GM12801 (cell line): ENCODE results near the gene BRD9.

Source experiments
- TF ChIP-seq, protein P1 (sequence below): IDR thresholded peaks from one replicate; pipeline ENCODE4 v1.5.1; 2011; ENCODE audit warnings: control low read depth; ENCODE audit not compliant: insufficient read length; ENCODE audit errors: extremely low read depth

Gene BRD9

DNA sequence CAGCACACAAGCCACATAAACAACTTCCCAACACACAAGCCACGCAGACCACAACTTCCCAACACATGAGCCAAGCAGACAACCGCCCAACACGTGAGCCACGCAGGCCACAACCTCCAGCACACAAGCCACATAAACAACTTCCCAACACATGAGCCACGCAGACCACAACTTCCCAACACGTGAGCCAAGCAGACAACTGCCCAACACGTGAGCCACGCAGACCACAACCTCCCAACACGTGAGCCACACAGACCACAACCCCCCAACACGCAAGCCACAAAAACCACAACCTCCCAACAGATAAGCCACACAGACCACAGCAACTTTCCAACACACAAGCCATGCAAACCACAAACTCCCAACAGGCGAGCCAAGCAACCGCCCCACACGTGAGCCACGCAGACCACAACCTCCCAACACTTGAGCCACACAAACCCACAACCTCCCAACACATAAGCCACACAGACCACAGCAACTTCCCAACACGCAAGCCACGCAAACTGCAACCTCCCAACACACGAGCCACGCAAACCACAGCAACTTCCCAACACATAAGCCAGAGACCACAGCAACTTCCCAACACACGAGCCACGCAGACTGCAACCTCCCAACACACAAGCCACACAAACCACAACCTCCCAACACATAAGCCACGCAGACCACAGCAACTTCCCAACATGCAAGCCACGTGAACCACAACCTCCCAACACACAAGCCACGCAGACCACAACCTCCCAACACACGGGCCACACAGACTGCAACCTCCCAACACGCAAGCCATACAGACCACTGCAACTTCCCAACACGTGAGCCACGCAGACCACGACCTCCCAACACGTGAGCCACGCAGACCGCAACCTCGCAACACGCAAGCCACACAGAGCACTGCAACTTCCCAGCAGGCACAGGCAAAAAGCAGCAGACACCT lies 10.1 kb downstream of the BRD9 start:
- TF ChIP-seq, protein P1, sequence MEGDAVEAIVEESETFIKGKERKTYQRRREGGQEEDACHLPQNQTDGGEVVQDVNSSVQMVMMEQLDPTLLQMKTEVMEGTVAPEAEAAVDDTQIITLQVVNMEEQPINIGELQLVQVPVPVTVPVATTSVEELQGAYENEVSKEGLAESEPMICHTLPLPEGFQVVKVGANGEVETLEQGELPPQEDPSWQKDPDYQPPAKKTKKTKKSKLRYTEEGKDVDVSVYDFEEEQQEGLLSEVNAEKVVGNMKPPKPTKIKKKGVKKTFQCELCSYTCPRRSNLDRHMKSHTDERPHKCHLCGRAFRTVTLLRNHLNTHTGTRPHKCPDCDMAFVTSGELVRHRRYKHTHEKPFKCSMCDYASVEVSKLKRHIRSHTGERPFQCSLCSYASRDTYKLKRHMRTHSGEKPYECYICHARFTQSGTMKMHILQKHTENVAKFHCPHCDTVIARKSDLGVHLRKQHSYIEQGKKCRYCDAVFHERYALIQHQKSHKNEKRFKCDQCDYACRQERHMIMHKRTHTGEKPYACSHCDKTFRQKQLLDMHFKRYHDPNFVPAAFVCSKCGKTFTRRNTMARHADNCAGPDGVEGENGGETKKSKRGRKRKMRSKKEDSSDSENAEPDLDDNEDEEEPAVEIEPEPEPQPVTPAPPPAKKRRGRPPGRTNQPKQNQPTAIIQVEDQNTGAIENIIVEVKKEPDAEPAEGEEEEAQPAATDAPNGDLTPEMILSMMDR, result no peak

DNA sequence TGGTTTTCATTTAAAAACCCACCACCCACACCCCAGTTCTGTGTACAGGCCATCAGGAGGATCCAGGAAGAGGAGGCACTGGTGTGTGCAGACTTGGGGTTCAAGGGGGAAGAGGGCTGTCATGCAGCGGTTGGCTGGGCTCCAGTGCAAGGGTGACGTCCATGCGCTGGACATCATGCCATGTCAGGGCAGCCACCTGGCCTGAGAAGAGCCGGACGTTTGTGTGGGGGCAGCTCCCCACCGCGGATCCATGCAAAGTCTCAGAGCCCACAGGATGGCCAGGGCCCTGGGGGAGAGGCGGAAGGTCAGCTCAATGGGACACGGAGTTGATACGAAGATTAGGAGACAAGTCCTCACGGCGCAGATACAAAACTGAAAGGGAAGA lies 11.1 kb downstream of the BRD9 start:
- TF ChIP-seq, protein P1, result no peak

DNA sequence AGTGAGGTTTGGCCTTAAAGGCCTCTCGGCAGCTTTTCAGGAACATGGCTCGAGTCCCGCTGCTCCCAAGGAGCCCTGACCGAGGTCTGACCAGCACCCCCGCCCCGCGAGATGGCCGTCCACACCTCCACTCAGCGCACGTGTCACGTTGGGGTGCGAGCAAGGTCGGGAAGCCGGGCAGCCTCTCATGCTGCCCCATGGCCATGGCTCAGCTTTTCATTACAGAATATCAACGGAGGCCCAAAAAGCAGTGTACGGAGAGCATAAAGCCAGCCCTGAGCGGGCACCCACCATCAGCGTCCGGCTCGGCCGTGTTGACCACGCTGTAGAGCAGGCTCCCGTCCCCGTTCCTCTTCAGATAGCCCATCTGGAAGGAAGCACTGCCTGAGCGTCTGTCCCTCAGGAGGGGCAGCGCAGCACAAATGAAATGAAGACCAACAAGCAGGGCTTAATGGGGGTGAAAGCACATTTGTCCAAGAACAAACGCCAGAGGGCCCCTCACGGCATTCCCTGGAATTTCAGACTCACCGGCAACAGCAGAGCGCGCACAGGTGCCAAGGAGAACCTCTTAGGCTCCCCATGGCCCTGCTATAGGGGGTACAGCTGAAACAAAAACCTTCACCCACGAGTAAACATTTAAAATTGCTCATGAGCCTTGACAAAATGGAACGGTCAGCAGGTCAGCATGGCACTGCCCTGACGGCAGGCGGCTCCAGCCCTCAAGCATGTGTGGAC lies 11.6 kb downstream of the BRD9 start:
- TF ChIP-seq, protein P1, result no peak

DNA sequence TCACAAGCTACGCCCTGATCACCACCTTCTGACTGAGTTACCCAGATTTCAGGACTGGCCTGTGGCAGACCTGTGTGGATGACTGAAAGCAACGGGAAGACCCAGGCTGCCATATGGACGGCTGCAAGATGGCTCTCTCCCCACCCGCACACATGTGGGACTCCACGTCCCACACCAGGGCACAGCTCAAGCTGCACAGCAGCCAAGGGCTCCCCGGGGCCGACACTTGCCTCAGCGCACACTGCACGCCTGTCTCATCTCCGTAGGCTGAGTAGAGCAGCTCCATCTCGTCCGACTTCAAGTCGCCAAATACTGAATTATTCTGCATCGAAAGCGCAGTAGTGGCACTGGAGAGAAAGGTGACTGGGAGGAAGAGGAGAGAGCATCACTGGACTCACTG lies 14.5 kb downstream of the BRD9 start:
- TF ChIP-seq, protein P1, result no peak

DNA sequence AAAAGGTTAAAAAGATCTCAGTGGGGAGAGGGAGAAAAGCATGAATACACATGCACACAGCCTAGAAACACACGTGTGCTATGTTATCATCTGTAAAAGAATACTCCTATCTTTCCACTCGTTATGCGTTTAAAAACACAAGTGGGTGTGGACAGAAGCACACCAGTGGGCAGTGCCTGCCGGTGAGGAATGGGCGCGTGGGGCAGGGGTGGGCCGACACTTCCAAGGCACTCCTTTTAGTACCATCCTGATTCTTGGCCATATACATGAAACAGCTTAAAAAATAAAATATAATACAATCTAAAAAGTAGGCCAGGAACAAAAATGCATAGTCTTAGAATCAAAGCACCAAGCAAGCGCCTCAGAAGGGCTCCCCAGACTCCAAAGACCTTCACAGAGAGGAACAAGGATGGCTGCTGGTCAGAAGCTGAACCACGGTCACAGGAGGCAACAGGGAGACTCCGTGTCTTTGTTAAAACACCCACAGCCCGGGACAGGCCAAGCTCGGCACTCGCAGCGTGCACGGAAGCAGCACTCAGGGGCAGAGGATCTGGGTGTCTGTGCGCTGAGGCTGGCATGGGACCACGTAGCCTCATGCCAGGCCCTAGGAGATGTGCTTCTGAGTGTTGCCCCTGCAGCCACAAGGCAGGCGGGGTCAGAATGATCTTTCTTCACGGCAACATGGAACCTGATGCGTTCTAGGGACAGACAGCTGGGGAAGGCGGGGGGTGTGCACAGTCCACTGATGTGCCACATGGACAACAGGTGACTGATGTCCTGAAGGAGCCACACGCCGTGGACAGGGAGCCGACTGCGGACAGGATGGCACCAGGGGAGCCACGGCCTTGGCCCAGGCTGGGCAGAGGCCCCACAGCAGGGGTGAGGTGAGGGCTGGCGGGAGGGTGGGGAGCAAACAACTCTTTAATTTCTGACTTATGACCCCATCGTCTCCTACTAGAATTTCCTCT lies 15.9 kb downstream of the BRD9 start:
- TF ChIP-seq, protein P1, result no peak

DNA sequence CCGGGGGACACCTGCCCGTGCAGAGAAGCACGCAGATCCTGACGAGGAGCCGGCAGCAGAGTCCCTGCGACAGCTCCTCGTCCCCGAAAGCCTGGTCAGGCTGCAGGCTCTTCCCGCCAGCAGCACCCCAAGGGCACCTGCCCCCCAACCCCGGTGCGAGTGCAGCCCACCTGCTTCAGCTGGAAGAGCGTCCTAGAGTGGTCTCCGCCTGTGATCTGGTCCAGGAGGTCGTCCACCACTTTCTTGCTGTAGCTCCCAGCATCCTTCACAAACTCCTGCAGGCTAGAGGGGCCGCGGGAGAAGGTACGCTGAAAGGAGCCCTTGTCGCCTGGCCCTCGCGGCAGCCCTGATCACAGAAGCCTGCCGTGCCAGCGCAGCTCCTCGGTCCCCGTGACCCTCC lies 16.7 kb downstream of the BRD9 start:
- TF ChIP-seq, protein P1, result no peak
